NOMO-1 (cell line): ENCODE measurements around the gene KLHL30.

Experiments
- DNase-seq, 2 experiments: peaks; one replicate each; lab custom pipeline; 2025; ENCODE audit not compliant: unreplicated experiment in 2 of 2; lab: John Stamatoyannopoulos, UW

Gene KLHL30

DNA sequence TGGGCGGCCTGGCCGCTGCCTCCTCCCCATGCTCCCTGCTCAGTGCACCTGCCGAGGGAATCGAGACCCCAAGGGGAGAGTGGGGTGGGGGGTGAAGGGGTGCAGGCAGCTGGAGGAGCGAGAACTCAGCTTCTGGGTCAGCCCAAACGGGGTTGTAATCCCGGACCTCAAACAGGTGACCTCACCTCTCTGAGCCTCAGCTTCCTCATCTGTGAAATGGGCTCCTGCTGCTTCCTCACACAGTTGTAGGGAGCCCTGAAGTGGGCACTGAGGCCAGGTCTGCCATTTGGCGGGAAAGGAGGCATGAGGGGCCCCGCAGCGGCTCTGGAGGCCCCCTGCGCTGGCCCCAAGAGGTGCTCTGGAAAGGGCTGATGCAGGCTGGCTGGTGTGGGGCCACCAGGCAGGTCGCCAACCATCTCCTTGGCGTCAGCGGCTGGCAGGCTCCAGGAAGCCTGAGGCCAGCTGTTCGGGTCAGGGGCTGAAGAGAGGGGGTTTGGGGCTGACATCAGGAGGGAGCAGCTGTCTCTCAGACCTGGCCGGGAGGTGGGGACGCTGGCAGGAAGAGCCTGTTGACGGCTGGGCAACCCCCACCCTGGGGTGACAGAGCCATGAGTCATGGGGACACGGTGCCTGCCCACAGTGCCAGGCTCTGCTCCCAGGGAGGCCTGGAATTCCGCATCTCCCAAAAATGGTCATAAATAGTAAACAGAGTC lies 4.9 kb downstream of the KLHL30 start:
- no peak for DNase-seq

DNA sequence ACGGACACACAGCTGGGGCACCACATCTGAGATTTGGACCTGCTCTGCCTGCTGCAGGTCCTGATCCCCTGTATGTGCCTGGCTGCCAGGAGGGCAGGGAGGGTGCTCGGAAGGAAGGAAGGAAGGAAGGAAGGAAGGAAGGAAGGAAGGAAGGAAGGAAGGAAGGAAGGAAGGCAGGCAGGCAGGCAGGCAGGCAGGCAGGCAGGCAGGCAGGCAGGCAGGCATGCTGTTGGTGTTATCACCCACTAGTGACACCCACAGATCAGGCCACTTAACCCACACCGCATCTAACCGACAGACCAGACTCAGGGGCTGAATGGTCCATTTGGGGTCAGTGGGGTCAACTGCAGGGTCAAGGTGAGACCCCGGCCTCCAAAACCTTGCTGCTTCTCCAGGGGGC lies 5.8 kb downstream of the KLHL30 start:
- no peak for DNase-seq

DNA sequence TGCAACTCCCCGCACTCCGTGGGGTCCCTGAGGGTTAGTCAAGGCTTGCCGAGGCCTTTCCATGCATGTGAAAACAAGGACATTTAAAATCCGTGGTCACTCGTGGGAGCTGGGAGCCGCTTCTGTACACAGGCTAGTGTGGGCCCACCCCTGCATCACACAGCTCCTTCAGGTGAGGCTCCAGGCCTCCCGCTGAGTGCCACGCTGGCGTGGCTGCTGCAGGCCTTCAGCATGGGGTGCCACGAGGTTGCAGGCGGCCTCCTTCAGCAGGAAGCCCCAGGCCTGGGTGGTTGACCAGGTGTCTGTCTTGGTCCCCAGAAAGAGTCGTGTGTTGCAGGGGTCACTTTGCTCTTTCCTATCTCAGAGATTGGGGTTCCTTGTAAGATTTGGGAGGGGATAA lies 6.6 kb downstream of the KLHL30 start:
- DNase-seq = no peak

GRCh38 chr2:238145851-238146250 lies 7.4 kb downstream of the KLHL30 start:
- no peak for DNase-seq

- no peak for DNase-seq
These were observed 8.5 kb downstream of the KLHL30 start for GRCh38 chr2:238146884-238147544.

GRCh38 chr2:238148981-238149380 lies 10.5 kb downstream of the KLHL30 start:
- no peak for DNase-seq

DNA sequence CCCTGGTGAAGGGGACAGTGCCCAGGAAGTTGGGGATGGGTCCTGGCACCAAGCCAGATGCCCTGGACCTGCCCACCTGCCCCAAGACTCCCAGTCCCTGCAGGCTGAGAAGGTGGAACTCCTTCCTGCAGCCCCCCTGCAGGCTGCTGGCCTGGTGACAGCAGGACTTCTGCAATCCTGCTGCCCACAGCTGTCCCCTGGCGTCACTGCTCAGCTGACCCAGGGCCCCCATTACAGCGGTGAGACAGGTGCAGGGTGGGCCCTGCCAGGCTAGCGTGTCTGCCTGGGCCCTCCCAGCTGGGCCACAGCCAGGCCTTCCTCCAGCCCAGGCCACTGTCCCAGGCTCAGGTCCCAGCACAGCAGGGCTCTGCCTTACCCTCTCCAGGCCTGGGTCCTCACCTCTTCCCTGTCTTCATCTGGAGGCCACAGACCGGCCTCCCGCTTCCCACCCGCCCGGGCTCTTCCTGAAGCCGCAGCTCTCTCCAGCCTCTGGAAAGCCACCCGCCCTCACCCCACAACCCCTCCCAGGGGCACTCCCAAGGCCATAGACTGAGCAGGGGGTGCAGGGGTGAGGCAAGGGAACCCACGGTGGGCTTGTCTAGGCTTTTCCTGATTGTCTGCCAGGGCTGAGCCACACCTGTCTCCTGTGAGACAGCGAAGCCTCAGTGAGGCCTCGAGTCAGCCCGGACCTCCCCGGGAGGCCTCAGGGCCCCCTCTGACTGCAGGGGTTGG lies 11.5 kb downstream of the KLHL30 start:
- DNase-seq = no peak

GRCh38 chr2:238150686-238151085 lies 12.2 kb downstream of the KLHL30 start:
- DNase-seq = no peak

DNA sequence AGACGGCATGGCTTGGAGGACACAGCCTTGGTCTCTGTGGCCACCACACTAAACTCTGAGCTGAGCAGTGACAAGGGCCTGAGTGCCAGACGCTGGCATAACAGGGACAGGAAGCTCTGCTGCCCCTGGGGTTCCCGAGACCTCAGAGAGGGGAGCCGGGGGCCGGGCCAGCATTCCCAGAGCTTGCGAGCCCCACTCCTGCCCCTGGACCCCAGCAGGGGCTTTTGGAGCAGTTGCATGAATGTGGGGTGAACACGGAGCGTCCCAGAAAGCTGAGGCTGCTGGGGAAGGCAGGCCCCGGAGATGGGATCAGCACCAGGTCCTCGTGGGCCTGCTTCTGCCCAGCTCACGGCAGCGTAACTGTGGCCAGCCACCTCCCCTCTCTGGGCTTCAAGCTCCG lies 12.7 kb downstream of the KLHL30 start:
- no peak for DNase-seq

- no peak for DNase-seq
These were observed 13.3 kb downstream of the KLHL30 start for GRCh38 chr2:238151628-238152235.

- DNase-seq = no peak
These were observed 14.6 kb downstream of the KLHL30 start for GRCh38 chr2:238152771-238153688.

DNA sequence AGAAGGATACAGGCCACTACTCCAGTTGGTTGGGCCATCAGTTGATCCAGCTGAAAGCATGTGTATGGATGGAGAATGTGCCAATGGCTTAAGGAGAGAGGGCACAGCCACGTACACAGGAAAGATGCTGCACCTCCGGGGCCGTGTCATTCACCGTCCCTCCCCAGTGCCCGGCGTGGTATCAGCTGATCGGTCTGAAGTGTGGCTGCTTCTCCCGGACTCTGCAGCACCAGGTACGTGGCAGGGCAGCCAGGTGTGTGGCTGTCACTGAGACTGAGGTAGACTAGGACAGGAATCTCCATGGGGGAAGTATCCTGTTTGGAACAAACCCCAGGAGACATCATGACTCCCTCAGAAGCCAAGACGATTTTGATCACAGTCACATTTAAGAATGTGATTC lies 16.1 kb downstream of the KLHL30 start:
- DNase-seq = no peak

GRCh38 chr2:238155051-238155760 lies 16.7 kb downstream of the KLHL30 start:
- DNase-seq = no peak

GRCh38 chr2:238155761-238156694 lies 17.6 kb downstream of the KLHL30 start:
- DNase-seq = no peak

DNA sequence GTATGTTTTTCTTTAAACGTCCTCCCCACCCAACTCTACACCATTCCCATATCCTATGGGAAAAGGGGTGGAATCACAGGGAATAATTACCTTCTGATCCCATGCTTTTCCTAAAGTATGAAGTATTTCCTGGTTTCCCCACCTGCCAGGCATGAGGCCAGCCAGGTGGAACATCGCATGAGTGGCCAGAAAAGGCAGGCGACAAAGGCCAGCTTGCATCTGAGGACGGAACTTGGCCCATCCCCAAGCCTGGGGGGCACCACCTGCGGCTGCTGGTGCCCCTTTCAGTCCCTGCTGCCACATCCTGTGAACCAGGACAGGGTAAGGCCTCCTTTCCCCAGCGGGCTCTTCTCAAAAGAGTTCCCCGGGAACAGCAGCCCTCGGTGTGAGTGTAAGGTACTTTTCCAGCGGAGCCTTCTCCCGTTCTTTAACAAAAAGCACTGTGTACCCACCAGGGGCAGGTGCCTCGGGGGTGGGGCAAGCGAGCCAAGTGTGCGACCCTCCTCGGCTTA lies 19.1 kb downstream of the KLHL30 start:
- no peak for DNase-seq

DNA sequence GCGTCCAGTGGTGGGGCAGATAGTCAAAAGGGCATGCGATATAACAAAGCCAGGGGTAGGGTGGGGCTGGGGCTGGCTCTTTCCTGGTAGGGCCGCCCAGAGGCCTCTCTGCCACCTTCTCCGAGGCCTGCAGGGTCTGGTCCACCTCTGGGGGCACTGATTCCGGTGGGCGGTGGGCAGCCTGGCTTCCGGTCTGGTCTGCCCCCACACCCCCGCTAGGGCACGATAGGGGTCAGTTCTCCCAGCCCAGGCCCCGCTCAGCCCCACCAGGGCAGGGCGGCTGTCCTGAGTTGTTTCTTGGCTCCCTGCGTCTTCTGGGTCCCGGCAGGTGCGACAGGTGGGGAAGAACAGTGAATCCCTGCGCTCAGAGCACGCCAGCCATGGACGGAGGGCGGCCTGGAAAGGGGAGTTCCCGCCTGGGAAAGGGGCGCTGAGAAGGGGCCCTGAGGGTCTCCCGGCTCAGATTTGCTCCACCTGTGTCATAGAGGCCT lies 19.6 kb downstream of the KLHL30 start:
- no peak for DNase-seq

DNA sequence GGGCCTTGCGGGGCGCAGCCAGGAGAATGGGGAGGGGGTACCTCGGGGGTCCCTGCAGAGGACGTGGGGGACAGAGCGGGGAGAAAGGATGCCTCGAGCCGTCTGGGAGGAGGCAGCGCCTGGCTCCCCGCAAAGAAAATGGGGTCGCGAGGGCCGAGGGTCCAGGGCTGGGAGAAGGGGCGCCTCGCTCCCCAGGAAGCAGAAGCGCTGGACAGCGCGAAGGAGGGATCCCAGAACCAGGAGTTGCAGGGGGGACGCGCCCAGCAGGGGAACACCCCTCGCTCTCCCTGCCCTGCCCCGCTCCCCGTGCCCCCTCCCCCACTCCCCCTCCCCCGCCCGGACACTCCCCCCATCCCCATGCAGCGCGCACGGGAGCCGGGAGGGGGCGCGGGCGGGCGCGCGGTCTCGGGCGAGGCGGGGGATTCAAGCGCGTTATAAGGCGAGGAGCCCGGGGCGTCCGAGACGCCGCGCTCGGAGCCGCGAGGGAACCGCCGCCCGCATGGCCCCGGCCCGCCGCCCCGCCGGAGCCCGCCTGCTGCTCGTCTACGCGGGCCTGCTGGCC lies 20.1 kb downstream of the KLHL30 start, which contains the start of gene ERFE:
TSS of gene ERFE (plus strand) at position 462 of the 562 bp plus-strand sequence. CDS start at position 500, 38 bp downstream.
- peak; percentile 14 to 48 for DNase-seq

DNA sequence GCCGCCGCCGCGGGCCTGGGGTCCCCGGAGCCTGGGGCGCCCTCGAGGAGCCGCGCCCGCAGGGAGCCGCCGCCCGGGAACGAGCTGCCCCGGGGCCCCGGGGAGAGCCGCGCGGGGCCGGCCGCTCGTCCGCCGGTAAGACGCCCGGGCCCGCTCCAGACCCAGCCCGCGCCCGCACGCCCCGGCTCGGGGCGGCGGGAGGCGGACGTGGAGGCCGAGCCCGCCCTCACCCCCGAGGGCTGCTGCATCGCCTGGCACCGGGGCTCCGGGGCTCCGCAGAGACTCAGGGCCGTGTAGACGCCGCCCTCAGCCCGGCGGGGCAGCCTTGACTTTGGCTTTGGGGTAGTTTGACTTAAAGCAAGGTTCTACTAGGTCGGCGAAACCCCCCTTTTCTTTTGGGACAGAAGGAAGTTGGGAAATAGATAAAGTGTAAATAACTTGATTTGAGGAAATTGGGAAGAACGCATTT lies 20.6 kb downstream of the KLHL30 start:
- DNase-seq = peak; percentile 22 to 25
